SU-DHL-6 (cell line): Measurements from ENCODE around the gene DPP6.

Source experiments
- H2AFZ ChIP-seq: fragments of 200-600 bp; sonication (generic); 2 replicates; pipeline ENCODE4 v1.6.1; 2014; ENCODE audit warnings: low read depth, mild to moderate bottlenecking, moderate library complexity, mixed read lengths, antibody characterized with exemption, low read length; ENCODE audit not compliant: severe bottlenecking
- H3F3A ChIP-seq: fragments of 200-600 bp; shearing (Covaris generic); 2 replicates; pipeline ENCODE4 v1.6.0; 2016; ENCODE audit warnings: antibody characterized with exemption, mild to moderate bottlenecking; ENCODE audit not compliant: insufficient read depth
- H3K27ac ChIP-seq: fragments of 200-600 bp; sonication (generic); 2 replicates; pipeline ENCODE4 v1.5.1; 2016; ENCODE audit warnings: low read depth, mild to moderate bottlenecking, low read length, moderate library complexity, mixed read lengths
- H3K27me3 ChIP-seq: fragments of 200-600 bp; sonication (generic), shearing (Covaris generic); 2 replicates; pipeline ENCODE4 v1.6.0; 2014; ENCODE audit warnings: mild to moderate bottlenecking, low read length
- H3K36me3 ChIP-seq: fragments of 200-600 bp; sonication (generic); 2 replicates; pipeline ENCODE4 v1.6.1; 2014; ENCODE audit warnings: mild to moderate bottlenecking, low read length, mixed read lengths
- H3K4me2 ChIP-seq: fragments of 300-600, 200-600 bp; shearing (Covaris generic), sonication (generic); 2 replicates; pipeline ENCODE4 v1.6.0; 2014; ENCODE audit warnings: low read length, low read depth, mild to moderate bottlenecking; ENCODE audit not compliant: poor library complexity, severe bottlenecking
- H3K4me3 ChIP-seq: fragments of 200-600 bp; sonication (generic); 2 replicates; pipeline ENCODE4 v1.5.1; 2014; ENCODE audit warnings: antibody characterized with exemption, low read length, mild to moderate bottlenecking, mixed read lengths; ENCODE audit not compliant: insufficient read depth, poor library complexity, severe bottlenecking
- H3K79me2 ChIP-seq: fragments of 200-600 bp; sonication (generic); 2 replicates; pipeline ENCODE4 v1.6.1; 2014; ENCODE audit warnings: mild to moderate bottlenecking, low read length, moderate library complexity; ENCODE audit not compliant: insufficient read depth
- H3K9ac ChIP-seq: fragments of 200-600 bp; sonication (generic); 2 replicates; pipeline ENCODE4 v1.7.0; 2014; ENCODE audit warnings: mild to moderate bottlenecking, low read length
- H3K9me2 ChIP-seq: fragments of 200-600 bp; sonication (generic); replicated peaks from 2 replicates; pipeline ENCODE4 v1.6.1; 2014; ENCODE audit warnings: low read length; ENCODE audit not compliant: insufficient read depth
- H3K9me3 ChIP-seq: fragments of 200-600 bp; sonication (generic); 2 replicates; pipeline ENCODE4 v1.6.1; 2014; ENCODE audit warnings: low read length, mixed read lengths; ENCODE audit not compliant: insufficient read depth
- H4K20me1 ChIP-seq: fragments of 200-600 bp; sonication (generic); 2 replicates; pipeline ENCODE4 v1.6.1; 2014; ENCODE audit warnings: low read depth, mild to moderate bottlenecking, antibody characterized with exemption, low read length, moderate library complexity, mixed read lengths
- EZH2phosphoT487 ChIP-seq: fragments of 200-600 bp; sonication (generic), shearing (Covaris generic); conservative IDR thresholded peaks from 2 replicates; pipeline ENCODE4 v1.6.1; 2018; ENCODE audit warnings: mild to moderate bottlenecking, antibody characterized with exemption, low read length, moderate library complexity, mixed read lengths
- TF ChIP-seq, protein P1 (sequence below): fragments of 200-600 bp; sonication (generic); IDR thresholded peaks from one replicate; pipeline ENCODE4 v1.5.1; 2017; ENCODE audit warnings: antibody characterized with exemption, mild to moderate bottlenecking, low read length, moderate library complexity; ENCODE audit not compliant: insufficient read depth, poor library complexity, severe bottlenecking

Gene DPP6

DNA sequence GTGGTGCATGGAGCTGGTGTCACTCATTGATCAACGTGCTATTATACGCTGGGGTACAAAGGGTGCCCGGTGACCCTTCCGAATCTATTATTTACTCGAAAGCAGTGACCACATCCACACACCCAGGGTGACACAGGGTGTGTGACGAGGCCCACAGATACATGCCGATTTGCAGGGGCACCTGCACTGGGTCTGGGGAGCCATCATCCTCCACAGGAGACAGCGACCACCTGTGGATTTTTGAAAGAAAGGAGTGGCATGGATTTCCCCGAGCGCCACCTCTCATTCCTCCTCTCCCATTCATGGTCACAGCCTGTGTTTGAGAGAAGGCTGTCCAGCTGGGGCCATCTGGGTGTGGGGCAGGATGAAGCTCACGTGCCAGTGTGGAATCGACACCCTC lies 701.0 kb downstream of the DPP6 start:
- TF ChIP-seq, protein P1, sequence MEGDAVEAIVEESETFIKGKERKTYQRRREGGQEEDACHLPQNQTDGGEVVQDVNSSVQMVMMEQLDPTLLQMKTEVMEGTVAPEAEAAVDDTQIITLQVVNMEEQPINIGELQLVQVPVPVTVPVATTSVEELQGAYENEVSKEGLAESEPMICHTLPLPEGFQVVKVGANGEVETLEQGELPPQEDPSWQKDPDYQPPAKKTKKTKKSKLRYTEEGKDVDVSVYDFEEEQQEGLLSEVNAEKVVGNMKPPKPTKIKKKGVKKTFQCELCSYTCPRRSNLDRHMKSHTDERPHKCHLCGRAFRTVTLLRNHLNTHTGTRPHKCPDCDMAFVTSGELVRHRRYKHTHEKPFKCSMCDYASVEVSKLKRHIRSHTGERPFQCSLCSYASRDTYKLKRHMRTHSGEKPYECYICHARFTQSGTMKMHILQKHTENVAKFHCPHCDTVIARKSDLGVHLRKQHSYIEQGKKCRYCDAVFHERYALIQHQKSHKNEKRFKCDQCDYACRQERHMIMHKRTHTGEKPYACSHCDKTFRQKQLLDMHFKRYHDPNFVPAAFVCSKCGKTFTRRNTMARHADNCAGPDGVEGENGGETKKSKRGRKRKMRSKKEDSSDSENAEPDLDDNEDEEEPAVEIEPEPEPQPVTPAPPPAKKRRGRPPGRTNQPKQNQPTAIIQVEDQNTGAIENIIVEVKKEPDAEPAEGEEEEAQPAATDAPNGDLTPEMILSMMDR = no peak
- no peak for TF ChIP-seq EZH2phosphoT487

DNA sequence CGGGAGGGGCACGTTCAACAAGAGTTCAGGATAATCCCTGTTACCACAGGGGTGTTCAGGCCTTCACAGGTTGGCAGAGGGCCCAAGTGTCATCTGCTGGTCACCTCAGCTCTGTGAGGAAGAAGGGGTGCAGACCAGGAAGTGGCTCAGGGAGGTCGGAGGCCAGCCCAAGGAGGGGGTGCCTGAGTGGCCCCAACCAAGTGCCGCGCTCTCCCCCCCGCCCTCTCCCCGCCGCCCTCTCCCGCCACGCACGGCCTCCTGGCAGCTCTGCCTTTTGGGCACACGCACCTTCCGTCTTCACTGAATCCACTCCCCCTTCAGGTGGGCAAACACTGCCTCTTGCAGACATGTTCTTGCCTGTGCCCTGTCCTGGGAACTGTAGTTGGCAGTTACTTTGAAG lies 705.6 kb downstream of the DPP6 start:
- Histone ChIP-seq H3K27ac (no peak overlapping the region), H3K9me3 (no peaks in the 10 kb centered on the region), H4K20me1 (no peaks in the 10 kb centered on the region), H3K4me2 (no peak overlapping the region), H3K36me3 (no peaks in the 10 kb centered on the region), H3F3A (no peaks in the 10 kb centered on the region), H3K27me3 (no peaks in the 10 kb centered on the region), H3K9ac (no peak overlapping the region), H3K9me2 (no peaks in the 10 kb centered on the region), H3K4me3 (no peak overlapping the region), H3K79me2 (no peaks in the 10 kb centered on the region), H2AFZ (no peak overlapping the region)
- TF ChIP-seq, protein P1 = no peak
- TF ChIP-seq EZH2phosphoT487 = no peak

More for the DNA sequence above, 701.0 kb downstream of the DPP6 start:
- Histone ChIP-seq H3K9ac (no peak overlapping the region), H3F3A (no peaks in the 10 kb centered on the region), H3K9me2 (no peaks in the 10 kb centered on the region), H3K4me2 (no peak overlapping the region), H3K4me3 (no peak overlapping the region), H4K20me1 (no peaks in the 10 kb centered on the region), H3K36me3 (no peaks in the 10 kb centered on the region), H3K27ac (no peak overlapping the region), H3K79me2 (no peaks in the 10 kb centered on the region), H2AFZ (no peak overlapping the region), H3K27me3 (no peaks in the 10 kb centered on the region), H3K9me3 (no peaks in the 10 kb centered on the region)

DNA sequence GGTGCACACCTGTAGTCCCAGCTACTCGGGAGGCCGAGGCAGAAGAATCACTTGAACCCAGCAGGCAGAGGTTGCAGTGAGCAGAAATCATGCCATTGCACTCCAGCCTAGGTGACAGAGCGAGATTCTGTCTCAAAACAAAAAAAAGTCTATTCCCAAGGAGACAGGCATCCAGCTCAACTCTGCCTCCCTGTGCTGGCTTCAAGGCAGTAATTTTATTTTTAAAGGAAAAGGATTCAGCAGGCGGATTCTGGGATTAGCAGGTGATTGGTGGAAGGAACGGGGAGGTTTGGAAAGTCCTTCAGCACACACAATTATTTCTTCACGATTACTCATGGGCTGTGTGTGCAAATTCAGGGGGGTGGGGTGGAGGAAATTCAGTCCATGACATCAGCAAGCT lies 707.8 kb downstream of the DPP6 start:
- Histone ChIP-seq H3K36me3 (no peaks in the 10 kb centered on the region), H3K9me2 (no peaks in the 10 kb centered on the region), H3K4me3 (no peak overlapping the region), H3K27me3 (no peaks in the 10 kb centered on the region), H2AFZ (no peak overlapping the region), H3K27ac (no peak overlapping the region), H3K9me3 (no peaks in the 10 kb centered on the region), H3K9ac (no peak overlapping the region), H3K4me2 (no peak overlapping the region), H4K20me1 (no peaks in the 10 kb centered on the region), H3F3A (no peaks in the 10 kb centered on the region), H3K79me2 (no peaks in the 10 kb centered on the region)
- TF ChIP-seq, protein P1 = no peak
- no peak for TF ChIP-seq EZH2phosphoT487
